ENCODE results near the gene NTRK1. TPM values are rescaled to one million over a fixed set of nuclear protein-coding genes. Genes with fewer than 3 reads are reported as not detected.
"Not testable (repeated sequence)": the region's sequence is repeated elsewhere in the genome, so short reads cannot be mapped to it uniquely, and the experiment has no call there.

Gene NTRK1
- polyA plus RNA-seq, 6 donors from 2014 or later: not detected

DNA sequence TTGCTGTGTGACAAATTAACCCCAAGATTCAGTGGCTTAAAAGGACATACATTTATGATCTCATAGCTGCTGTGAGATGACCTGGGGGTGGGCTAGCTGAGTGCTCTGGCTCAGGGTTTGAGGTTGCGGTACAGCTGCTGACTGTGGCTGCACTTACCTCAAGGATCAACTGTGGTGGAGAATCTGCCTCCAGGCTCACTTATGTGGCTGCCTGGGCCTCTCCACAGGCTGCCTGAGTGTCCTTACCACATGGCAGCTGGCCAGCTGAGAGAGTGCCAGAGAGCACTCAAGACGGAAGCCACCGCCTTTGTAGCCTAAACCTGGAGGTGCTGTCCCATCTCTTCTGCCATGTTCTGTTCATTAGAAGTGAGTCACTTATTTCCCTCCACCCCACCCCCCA is 65.5 kb downstream of the NTRK1 start:
- Mint-ChIP-seq H3K9me3 (peaks cover 0 to 2% (median 0%) of the 10 kb centered on the region in 7 donors), H3K36me3 (peaks cover 4 to 6% of the 10 kb centered on the region in 2 donors), H3K4me3 (no peak overlapping the region), H3K27ac (no peak overlapping the region), H3K4me1 (peaks cover 12 to 27% (median 21%) of the 10 kb centered on the region in 3 donors), H3K27me3 (peaks cover 61 to 98% (median 89%) of the 10 kb centered on the region in 3 donors)
- DNase-seq: no peak
- ATAC-seq (ENCODE audit: low read depth in 2 of 2): no peak

GRCh38 chr1:156926695-156927094 is 66.0 kb downstream of the NTRK1 start:
- not testable (repeated sequence) for DNase-seq; H3K4me3 Mint-ChIP-seq; ATAC-seq (ENCODE audit: low read depth in 2 of 2); H3K9me3 Mint-ChIP-seq
- peaks cover 12 to 27% (median 21%) of the 10 kb centered on the region in 3 donors for H3K4me1 Mint-ChIP-seq
- H3K27ac Mint-ChIP-seq: peak overlapping the region in 1 of 6 donors; percentile 85
- peaks cover 4 to 12% of the 10 kb centered on the region in 2 donors for H3K36me3 Mint-ChIP-seq
- H3K27me3 Mint-ChIP-seq: peaks cover 61 to 98% (median 89%) of the 10 kb centered on the region in 3 donors

- H3K36me3 Mint-ChIP-seq: peaks cover 4 to 12% of the 10 kb centered on the region in 2 donors
- ATAC-seq (ENCODE audit: low read depth in 2 of 2): peak in 1 of 2 donors; percentile 30
- peak; percentile 12 for DNase-seq
- no peak overlapping the region for H3K27ac Mint-ChIP-seq
- peaks cover 12 to 27% (median 21%) of the 10 kb centered on the region in 3 donors for H3K4me1 Mint-ChIP-seq
- H3K27me3 Mint-ChIP-seq: peaks cover 57 to 98% (median 89%) of the 10 kb centered on the region in 3 donors
- peak overlapping the region in 3 of 8 donors; percentile 22 to 38 (median 37) for H3K4me3 Mint-ChIP-seq
- H3K9me3 Mint-ChIP-seq: peaks cover 0 to 2% (median 0%) of the 10 kb centered on the region in 7 donors
Observed at GRCh38 chr1:156927215-156928042, 66.8 kb downstream of the NTRK1 start.

DNA sequence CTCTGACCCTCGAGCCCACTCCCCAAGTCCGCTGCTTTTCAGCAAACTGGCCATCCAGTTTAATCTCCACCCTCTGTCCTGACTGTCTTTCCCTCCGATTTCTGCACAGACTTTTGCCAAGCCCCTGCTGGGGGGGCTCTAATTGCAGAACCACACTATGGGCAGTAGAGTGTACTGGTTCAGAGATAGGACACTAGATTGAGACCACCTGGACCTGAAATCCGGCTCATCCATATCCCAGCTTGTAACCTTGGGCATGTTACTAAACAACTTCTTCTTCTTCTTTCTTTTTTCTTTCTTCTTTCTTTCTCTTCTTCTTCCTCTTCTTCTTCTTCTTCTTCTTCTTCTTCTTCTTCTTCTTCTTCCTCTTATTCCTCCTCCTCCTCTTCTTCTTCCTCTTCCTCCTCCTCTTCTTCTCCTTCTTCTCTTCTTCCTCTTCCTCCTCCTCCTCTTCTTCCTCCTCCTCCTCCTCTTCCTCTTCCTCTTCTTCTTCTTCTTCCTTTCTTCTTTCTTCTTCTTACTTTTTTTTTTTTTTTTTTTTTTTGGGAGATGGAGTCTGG is 67.5 kb downstream of the NTRK1 start:
- H3K27me3 Mint-ChIP-seq: peaks cover 59 to 98% (median 89%) of the 10 kb centered on the region in 3 donors
- H3K4me3 Mint-ChIP-seq: peak overlapping the region in 5 of 8 donors; percentile 37 to 77 (median 62)
- peaks cover 0 to 2% (median 0%) of the 10 kb centered on the region in 7 donors for H3K9me3 Mint-ChIP-seq
- H3K36me3 Mint-ChIP-seq: peaks cover 4 to 12% of the 10 kb centered on the region in 2 donors
- peaks cover 11 to 24% (median 21%) of the 10 kb centered on the region in 3 donors for H3K4me1 Mint-ChIP-seq
- ATAC-seq (ENCODE audit: low read depth in 2 of 2): no peak
- DNase-seq: no peak
- H3K27ac Mint-ChIP-seq: peak overlapping the region in 2 of 6 donors; percentile 29 to 94

GRCh38 chr1:156929596-156930238 is 69.1 kb downstream of the NTRK1 start:
- peaks cover 4 to 12% of the 10 kb centered on the region in 2 donors for H3K36me3 Mint-ChIP-seq
- H3K4me1 Mint-ChIP-seq: peaks cover 6 to 17% (median 15%) of the 10 kb centered on the region in 3 donors
- no peak for ATAC-seq (ENCODE audit: low read depth in 2 of 2)
- peaks cover 56 to 91% (median 90%) of the 10 kb centered on the region in 3 donors for H3K27me3 Mint-ChIP-seq
- DNase-seq: no peak
- peak overlapping the region in 1 of 8 donors; percentile 64 for H3K4me3 Mint-ChIP-seq
- H3K27ac Mint-ChIP-seq: peak overlapping the region in 2 of 6 donors; percentile 14 to 42
- peaks cover 0 to 2% (median 0%) of the 10 kb centered on the region in 7 donors for H3K9me3 Mint-ChIP-seq

DNA sequence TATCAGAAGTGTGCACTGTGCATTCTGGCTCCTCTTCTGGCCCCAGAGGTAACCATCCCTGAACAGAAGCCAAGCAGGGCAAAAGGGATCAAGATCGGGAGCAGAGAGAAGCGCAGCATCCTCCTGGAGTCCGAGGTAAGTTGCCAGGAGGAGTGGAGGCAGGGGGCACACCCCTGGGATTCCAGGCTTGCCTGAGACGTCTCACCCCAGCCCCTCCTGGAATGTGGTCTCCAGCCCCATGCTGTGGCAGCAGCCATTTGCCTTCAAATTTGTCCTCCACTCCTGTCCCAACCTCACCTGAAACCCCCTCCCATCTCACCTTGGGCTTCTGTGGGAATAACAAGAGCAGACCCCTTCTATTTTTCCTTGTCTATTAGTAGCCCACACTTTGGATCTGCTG is 69.8 kb downstream of the NTRK1 start:
- Mint-ChIP-seq H3K4me3 (no peak overlapping the region), H3K27me3 (peaks cover 51 to 83% (median 82%) of the 10 kb centered on the region in 3 donors), H3K27ac (peak overlapping the region in 1 of 6 donors; percentile 37), H3K9me3 (peaks cover 0 to 2% (median 0%) of the 10 kb centered on the region in 7 donors), H3K4me1 (peaks cover 6 to 17% (median 15%) of the 10 kb centered on the region in 3 donors), H3K36me3 (peaks cover 3 to 12% of the 10 kb centered on the region in 2 donors)
- ATAC-seq (ENCODE audit: low read depth in 2 of 2): no peak
- no peak for DNase-seq

Other genes starting within 250 kb of the NTRK1 start
- gene HAPLN2, start 241.4 kb upstream of the NTRK1 start, polyA plus RNA-seq (ENCODE audit: low read depth in 6 of 6): not detected
- gene BCAN, start 218.7 kb upstream of the NTRK1 start, polyA plus RNA-seq (ENCODE audit: low read depth in 6 of 6): not detected
- gene NES, start 183.5 kb upstream of the NTRK1 start, polyA plus RNA-seq (ENCODE audit: low read depth in 6 of 6): not detected
- gene CRABP2, start 155.3 kb upstream of the NTRK1 start, polyA plus RNA-seq (ENCODE audit: low read depth in 6 of 6): under 1 TPM in 1 of 6 donors, not detected in 5; 0.29 TPM
- 10 to 100 TPM in 3 of 6 donors, 1 to 10 TPM in 3; 6.9 to 14.4 (median 9.6) TPM for gene METTL25B, start 132.4 kb upstream of the NTRK1 start, polyA plus RNA-seq (ENCODE audit: low read depth in 6 of 6)
- gene ISG20L2, start 132.1 kb upstream of the NTRK1 start, polyA plus RNA-seq (ENCODE audit: low read depth in 6 of 6): 10 to 100 TPM; 14.3 to 35.0 (median 26.3) TPM
- 100 to 1,000 TPM in 1 of 6 donors, 10 to 100 TPM in 5; 70.7 to 117 (median 76.1) TPM for gene MRPL24, start 119.8 kb upstream of the NTRK1 start, polyA plus RNA-seq (ENCODE audit: low read depth in 6 of 6)
- gene HDGF, start 109.2 kb upstream of the NTRK1 start, polyA plus RNA-seq (ENCODE audit: low read depth in 6 of 6): 10 to 100 TPM; 19.6 to 33.8 (median 26.3) TPM
- gene PRCC, start 93.3 kb upstream of the NTRK1 start, polyA plus RNA-seq (ENCODE audit: low read depth in 6 of 6): 10 to 100 TPM; 31.9 to 69.4 (median 38.9) TPM
- 1 to 10 TPM in 1 of 6 donors, under 1 TPM in 4, not detected in 1; 0.26 to 1.2 (median 0.31) TPM for gene SH2D2A, start 44.0 kb upstream of the NTRK1 start, polyA plus RNA-seq (ENCODE audit: low read depth in 6 of 6)
- gene INSRR, start 1.7 kb upstream of the NTRK1 start, polyA plus RNA-seq (ENCODE audit: low read depth in 6 of 6): not detected
- under 1 TPM in 3 of 6 donors, not detected in 3; 0.11 to 0.85 (median 0.27) TPM for gene PEAR1, start 32.9 kb downstream of the NTRK1 start, polyA plus RNA-seq (ENCODE audit: low read depth in 6 of 6)
- gene LRRC71, start 59.8 kb downstream of the NTRK1 start, polyA plus RNA-seq (ENCODE audit: low read depth in 6 of 6): not detected
- 1 to 10 TPM; 2.0 to 5.6 (median 3.0) TPM for gene ARHGEF11, start 184.9 kb downstream of the NTRK1 start, polyA plus RNA-seq (ENCODE audit: low read depth in 6 of 6)
- gene ETV3L, start 238.9 kb downstream of the NTRK1 start, polyA plus RNA-seq (ENCODE audit: low read depth in 6 of 6): not detected

All from naive B cell (primary cell).